ENCODE data around the gene OPCML. TPM values are rescaled to one million over a fixed set of nuclear protein-coding genes. Genes with fewer than 3 reads are reported as not detected.

Gene OPCML
- total RNA-seq, 2 donors from 2014 or later: 0.04 TPM; not detected in 1

DNA sequence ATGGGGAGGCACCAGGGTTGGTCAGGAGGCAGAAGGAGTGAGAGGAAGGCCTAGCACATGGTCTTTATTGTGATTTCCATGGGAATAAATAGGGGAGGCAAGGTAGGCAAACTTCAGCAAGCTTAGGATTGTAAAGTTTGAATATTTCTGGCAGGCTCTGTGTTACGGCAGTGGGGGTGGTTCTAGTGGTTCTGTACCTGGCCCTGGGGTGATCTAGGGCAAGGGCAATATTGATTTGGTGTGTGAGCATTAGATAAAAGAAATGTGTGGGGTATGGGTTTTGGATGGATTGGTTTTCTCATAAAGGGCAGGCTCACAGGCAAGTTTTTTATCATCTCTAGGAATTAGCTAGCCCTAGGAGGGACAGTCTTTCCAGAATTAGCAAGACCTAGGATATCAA, 584.0 kb downstream of the OPCML start:
- Histone ChIP-seq H3K4me1 (peaks cover 0 to 9% of the 10 kb centered on the region in 2 donors), H3K9me3 (no peaks in the 10 kb centered on the region), H3K36me3 (no peaks in the 10 kb centered on the region), H3K4me3 (no peak overlapping the region), H3K27ac (no peak overlapping the region), H3K27me3 (peaks cover 4 to 10% of the 10 kb centered on the region in 2 donors)
- DNase-seq (ENCODE audit: low spot score): no peak
- TF ChIP-seq CTCF (IDR thresholded peaks at IDR 0.05): no peak

- Histone ChIP-seq H3K4me1 (peaks cover 0 to 13% of the 10 kb centered on the region in 2 donors), H3K9me3 (no peaks in the 10 kb centered on the region), H3K4me3 (no peak overlapping the region), H3K27me3 (peaks cover 8 to 10% of the 10 kb centered on the region in 2 donors), H3K27ac (no peak overlapping the region), H3K36me3 (no peaks in the 10 kb centered on the region)
- DNase-seq (ENCODE audit: low spot score): no peak
- TF ChIP-seq CTCF (IDR thresholded peaks at IDR 0.05): no peak
Observed at GRCh38 chr11:132944569-132944944, 587.7 kb downstream of the OPCML start.

DNA sequence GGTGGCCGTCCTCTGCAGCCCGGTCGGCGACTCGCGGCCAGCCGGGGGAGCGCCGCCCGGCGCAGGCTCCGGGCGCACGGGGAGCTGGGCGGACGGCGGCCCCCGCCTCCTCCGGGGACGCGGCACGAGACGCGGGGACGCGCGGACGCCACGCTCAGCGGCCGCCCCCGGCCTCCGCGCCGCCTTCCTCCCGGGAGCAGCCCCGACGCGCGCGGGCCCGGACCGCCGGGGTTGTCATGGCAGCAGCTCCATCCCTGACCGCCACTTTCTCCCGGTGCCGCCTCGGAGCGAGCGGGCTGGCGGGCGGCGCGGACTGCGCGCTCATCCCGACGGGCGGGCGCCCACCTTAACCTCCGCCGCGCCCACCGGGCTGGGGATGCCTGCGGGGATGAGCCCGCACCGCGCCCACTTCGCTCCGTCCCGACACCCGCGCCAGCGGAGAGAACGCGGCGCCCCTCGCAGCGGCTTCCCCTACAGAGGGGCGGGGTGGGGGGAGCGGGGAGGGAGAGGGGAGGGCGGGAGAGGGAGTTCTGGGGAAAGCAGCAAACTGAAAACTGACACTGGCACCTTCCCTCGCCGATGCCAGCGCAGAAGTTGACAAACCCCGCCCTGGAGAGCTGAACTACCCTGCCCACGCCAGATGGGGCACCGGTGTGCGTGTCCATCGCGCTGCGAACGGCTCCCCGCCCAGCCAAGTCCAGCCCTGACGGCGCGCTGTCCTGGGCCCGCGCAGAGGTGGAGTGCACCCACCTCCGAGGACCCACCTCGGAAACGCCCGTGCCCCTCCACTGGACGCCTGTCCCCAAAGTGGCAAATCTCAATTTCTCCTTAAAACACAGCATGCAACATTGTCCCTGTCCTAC, 588.4 kb downstream of the OPCML start:
- H3K27me3 ChIP-seq: peaks cover 8 to 10% of the 10 kb centered on the region in 2 donors
- H3K4me3 ChIP-seq: peak overlapping the region; percentile 19 to 44
- H3K4me1 ChIP-seq: peaks cover 0 to 13% of the 10 kb centered on the region in 2 donors
- DNase-seq (ENCODE audit: low spot score): no peak
- no peak overlapping the region for H3K27ac ChIP-seq
- H3K9me3 ChIP-seq: no peaks in the 10 kb centered on the region
- no peak for TF ChIP-seq CTCF (IDR thresholded peaks at IDR 0.05)
- no peaks in the 10 kb centered on the region for H3K36me3 ChIP-seq

- no peak for TF ChIP-seq CTCF (IDR thresholded peaks at IDR 0.05)
- Histone ChIP-seq H3K27ac (no peak overlapping the region), H3K27me3 (peaks cover 8 to 10% of the 10 kb centered on the region in 2 donors), H3K4me1 (peaks cover 0 to 13% of the 10 kb centered on the region in 2 donors), H3K4me3 (peak overlapping the region in 1 of 2 donors; percentile 44), H3K36me3 (no peaks in the 10 kb centered on the region), H3K9me3 (no peaks in the 10 kb centered on the region)
- DNase-seq (ENCODE audit: low spot score): no peak
Observed at GRCh38 chr11:132943357-132943705, 589.0 kb downstream of the OPCML start.

- no peak overlapping the region for H3K4me3 ChIP-seq
- H3K27me3 ChIP-seq: peaks cover 8 to 10% of the 10 kb centered on the region in 2 donors
Observed at GRCh38 chr11:132942611-132943356, 589.5 kb downstream of the OPCML start.

More at GRCh38 chr11:132942611-132943356, 589.5 kb downstream of the OPCML start:
- Histone ChIP-seq H3K9me3 (no peaks in the 10 kb centered on the region), H3K27ac (no peak overlapping the region), H3K4me1 (peaks cover 0 to 13% of the 10 kb centered on the region in 2 donors), H3K36me3 (no peaks in the 10 kb centered on the region)
- no peak for DNase-seq (ENCODE audit: low spot score)
- TF ChIP-seq CTCF (IDR thresholded peaks at IDR 0.05): no peak
